Panc1 (cell line): ENCODE data around the gene RALGPS1. TPM values are rescaled to one million over a fixed set of nuclear protein-coding genes. Genes with fewer than 3 reads are reported as not detected.

Experiments
- ATAC-seq: fragments of 200-7000 bp; cut with Tn5 transposase; 2 replicates; pipeline ENCODE4 v1.9.1; 2020; ENCODE audit warnings: mild to moderate bottlenecking, moderate library complexity
- BruUV-seq: library from RNA; stranded (reverse); fragments of 400-500 nt; replicated peaks from 2 replicates; lab custom pipeline; 2021; lab: Mats Ljungman, UMichigan
- CTCF ChIA-PET: fragments of 300-600 bp; sonication (Branson Sonifier 250); formaldehyde crosslinking; loops from one replicate; lab custom pipeline; 2022; ENCODE audit warnings: antibody characterized with exemption; lab: Charles Lee
- POLR2A ChIA-PET: fragments of 300-600 bp; sonication (Branson Sonifier 250); formaldehyde crosslinking; loops from one replicate; lab custom pipeline; 2022; ENCODE audit warnings: antibody characterized with exemption; lab: Charles Lee
- DNase-seq: peaks from one replicate; pipeline ENCODE4 v3.0.0-alpha.2; 2010; ENCODE audit warnings: low read depth, low spot score
- H3K27ac ChIP-seq: 2 replicates; pipeline ENCODE4 v1.5.1; 2011; ENCODE audit warnings: mild to moderate bottlenecking, low read length, inconsistent platforms
- H3K27me3 ChIP-seq: fragments of 200-500 bp; sonication (Bioruptor generic); 2 replicates; pipeline ENCODE4 v1.6.0; 2014; ENCODE audit warnings: low read length, inconsistent platforms; ENCODE audit not compliant: control insufficient read depth, insufficient read depth
- H3K36me3 ChIP-seq: fragments of 200-500 bp; sonication (Bioruptor generic); 2 replicates; pipeline ENCODE4 v1.5.1; 2014; ENCODE audit warnings: inconsistent platforms, mild to moderate bottlenecking, low read length, moderate library complexity; ENCODE audit not compliant: control insufficient read depth, insufficient read depth
- H3K4me1 ChIP-seq: 2 replicates; pipeline ENCODE4 v1.5.1; 2011; ENCODE audit warnings: inconsistent platforms, mild to moderate bottlenecking, low read length, moderate library complexity; ENCODE audit not compliant: control insufficient read depth, insufficient read depth
- H3K4me3 ChIP-seq, 2 experiments: 2 replicates each; pipeline ENCODE4 v1.5.1; 2011 to 2012; ENCODE audit warnings: low read depth in 2 of 2, low read length in 2 of 2, mild to moderate bottlenecking in 2 of 2, inconsistent platforms in 1 of 2, moderate library complexity in 1 of 2
- H3K9me3 ChIP-seq: fragments of 200-500 bp; sonication (Bioruptor generic); 2 replicates; pipeline ENCODE4 v1.5.1; 2014; ENCODE audit warnings: low read depth, mild to moderate bottlenecking, inconsistent platforms, low read length, moderate library complexity; ENCODE audit not compliant: control insufficient read depth, insufficient read depth
- CTCF ChIP-seq: fragments of 450-650 bp; IDR thresholded peaks from 2 replicates; pipeline ENCODE4 v1.5.1; 2017; ENCODE audit warnings: mild to moderate bottlenecking
- POLR2AphosphoS5 ChIP-seq: IDR thresholded peaks from 2 replicates; pipeline ENCODE4 v1.6.1; 2012; ENCODE audit warnings: mild to moderate bottlenecking, low read depth, low read length, moderate library complexity
- REST ChIP-seq, 2 experiments: IDR thresholded peaks; 2 replicates each; pipeline ENCODE4 v1.6.1; 2011 to 2012; ENCODE audit warnings: low read depth in 2 of 2, control low read depth in 1 of 2, low read length in 1 of 2, mild to moderate bottlenecking in 1 of 2, moderate library complexity in 1 of 2; ENCODE audit not compliant: insufficient read depth in 1 of 2
- SIN3A ChIP-seq: IDR thresholded peaks from 2 replicates; pipeline ENCODE4 v1.6.1; 2012; ENCODE audit warnings: low read depth, mild to moderate bottlenecking, low read length, moderate library complexity, borderline replicate concordance; ENCODE audit not compliant: insufficient read depth
- TCF7L2 ChIP-seq: IDR thresholded peaks from 2 replicates; pipeline ENCODE4 v1.6.1; 2011; ENCODE audit warnings: mild to moderate bottlenecking, low read depth, low read length, inconsistent platforms
- in situ Hi-C: cut with HindIII; loops from 2 replicates; pipeline ENCODE4 v1.10.0; 2016; ENCODE audit warnings: low sequenced_read_pairs, low pct_unique_long_range_greater_than_20kb
- intact Hi-C: fragments of 100-400 bp; cut with micrococcal nuclease; formaldehyde crosslinking; loops from one replicate; pipeline ENCODE4 v1.10.0; 2022; ENCODE audit not compliant: unreplicated experiment
- total RNA-seq: library from RNA; stranded (reverse); gene quantifications from one replicate; pipeline ENCODE4 v1.2.1, GENCODE V29; 2021; ENCODE audit not compliant: unreplicated experiment

RALGPS1 gene
- total RNA-seq, 1 experiment from 2014 or later = 7.2 TPM

GRCh38 chr9:127123064-127123890 lies 208.7 kb downstream of the RALGPS1 start:
- CTCF ChIA-PET = interaction anchor here (0.6 kb wide), 1 partner anchor 398 kb away, joined by 7 read pairs; no protein-coding TSS in a partner anchor
- H3K36me3 ChIP-seq = no peaks in the 10 kb centered on the region
- no peak overlapping the region; a peak in 1 of 4 replicates for H3K4me3 ChIP-seq
- no peak overlapping the region for H3K27ac ChIP-seq
- BruUV-seq = no TSS peak
- no peak for TF ChIP-seq POLR2AphosphoS5
- TF ChIP-seq SIN3A = no peak
- TF ChIP-seq TCF7L2 = no peak
- TF ChIP-seq CTCF = no peak
- no peak for TF ChIP-seq REST (IDR thresholded peaks at IDR 0.05; ENCODE audit: insufficient read depth in 1 of 2, low read depth in 2 of 2, low read length in 1 of 2)
- DNase-seq (no peak), ATAC-seq (no peak)
- no peaks in the 10 kb centered on the region for H3K4me1 ChIP-seq
- no peaks in the 10 kb centered on the region for H3K27me3 ChIP-seq
- POLR2A ChIA-PET = interaction anchor here (1.1 kb wide), 1 partner anchor 24 kb away, joined by 5 read pairs; no protein-coding TSS in a partner anchor
- in situ Hi-C loops = no loop called here
- H3K9me3 ChIP-seq = no peaks in the 10 kb centered on the region
- intact Hi-C loops = no loop called here

- Histone ChIP-seq H3K27me3 (no peaks in the 10 kb centered on the region), H3K9me3 (no peaks in the 10 kb centered on the region), H3K36me3 (no peaks in the 10 kb centered on the region), H3K4me1 (no peaks in the 10 kb centered on the region), H3K4me3 (no peak overlapping the region), H3K27ac (no peak overlapping the region)
- CTCF ChIA-PET = no interaction called here
- no peak for ATAC-seq
- DNase-seq = no peak
- BruUV-seq = no TSS peak
- intact Hi-C loops = no loop called here
- TF ChIP-seq POLR2AphosphoS5 = no peak
- POLR2A ChIA-PET = interaction anchor here (1.1 kb wide), 1 partner anchor 23 kb away, joined by 5 read pairs; no protein-coding TSS in a partner anchor
- in situ Hi-C loops = no loop called here
These were observed 209.5 kb downstream of the RALGPS1 start for GRCh38 chr9:127124111-127124531.

- Histone ChIP-seq H3K27me3 (no peaks in the 10 kb centered on the region), H3K4me1 (no peaks in the 10 kb centered on the region), H3K36me3 (no peaks in the 10 kb centered on the region), H3K27ac (no peak overlapping the region), H3K4me3 (no peak overlapping the region), H3K9me3 (no peaks in the 10 kb centered on the region)
- in situ Hi-C loops (no loop called here), intact Hi-C loops (no loop called here)
- ChIA-PET CTCF (no interaction called here), POLR2A (no interaction called here)
- BruUV-seq = no TSS peak
- ATAC-seq (no peak), DNase-seq (no peak)
- no peak for TF ChIP-seq POLR2AphosphoS5
- no peak for TF ChIP-seq SIN3A
- TF ChIP-seq REST (IDR thresholded peaks at IDR 0.05; ENCODE audit: insufficient read depth in 1 of 2, low read depth in 2 of 2, low read length in 1 of 2) = no peak
- TF ChIP-seq TCF7L2 = no peak
- no peak for TF ChIP-seq CTCF
These were observed 210.2 kb downstream of the RALGPS1 start for GRCh38 chr9:127124792-127125191.
